Uterus (tissue), 2 donors: ENCODE data around the gene VCL.

Experiments used
- POLR2A ChIP-seq, 2 donors: fragments of 450-650 bp; IDR thresholded peaks; one replicate each; pipeline ENCODE4 v1.6.1; 2016; ENCODE audit warnings: antibody characterized with exemption in 2 of 2, mild to moderate bottlenecking in 1 of 2, moderate library complexity in 1 of 2
- TF ChIP-seq, protein P1 (sequence below), 4 experiments: fragments of 200-600 bp in 2 of 4; fragments of 450-650 bp in 2 of 4; sonication (generic) in 2 of 4; IDR thresholded peaks; one replicate each; pipeline ENCODE4 v1.5.1; 2016 to 2019; ENCODE audit warnings: antibody characterized with exemption in 4 of 4, mild to moderate bottlenecking in 2 of 4, moderate library complexity in 1 of 4

DNA sequence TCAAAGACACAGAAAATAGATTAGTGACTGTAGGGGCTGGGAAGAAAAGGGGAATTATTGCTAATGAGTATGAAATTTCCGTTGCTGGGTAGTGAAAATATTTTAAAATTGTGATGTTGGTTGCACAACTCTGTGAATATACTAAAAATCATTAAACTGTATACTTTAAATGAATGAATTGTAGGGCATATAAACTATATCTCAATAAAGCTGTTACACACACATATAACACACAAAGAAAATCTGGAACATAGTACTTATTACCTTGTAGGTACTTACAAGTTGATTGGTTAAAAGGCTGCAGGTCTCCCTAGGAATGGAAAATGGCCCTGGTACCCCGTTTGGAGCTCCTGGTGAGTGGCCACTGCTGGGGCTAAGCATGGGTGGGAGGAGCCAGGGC, 27.1 kb upstream of the VCL start:
- TF ChIP-seq, protein P1, sequence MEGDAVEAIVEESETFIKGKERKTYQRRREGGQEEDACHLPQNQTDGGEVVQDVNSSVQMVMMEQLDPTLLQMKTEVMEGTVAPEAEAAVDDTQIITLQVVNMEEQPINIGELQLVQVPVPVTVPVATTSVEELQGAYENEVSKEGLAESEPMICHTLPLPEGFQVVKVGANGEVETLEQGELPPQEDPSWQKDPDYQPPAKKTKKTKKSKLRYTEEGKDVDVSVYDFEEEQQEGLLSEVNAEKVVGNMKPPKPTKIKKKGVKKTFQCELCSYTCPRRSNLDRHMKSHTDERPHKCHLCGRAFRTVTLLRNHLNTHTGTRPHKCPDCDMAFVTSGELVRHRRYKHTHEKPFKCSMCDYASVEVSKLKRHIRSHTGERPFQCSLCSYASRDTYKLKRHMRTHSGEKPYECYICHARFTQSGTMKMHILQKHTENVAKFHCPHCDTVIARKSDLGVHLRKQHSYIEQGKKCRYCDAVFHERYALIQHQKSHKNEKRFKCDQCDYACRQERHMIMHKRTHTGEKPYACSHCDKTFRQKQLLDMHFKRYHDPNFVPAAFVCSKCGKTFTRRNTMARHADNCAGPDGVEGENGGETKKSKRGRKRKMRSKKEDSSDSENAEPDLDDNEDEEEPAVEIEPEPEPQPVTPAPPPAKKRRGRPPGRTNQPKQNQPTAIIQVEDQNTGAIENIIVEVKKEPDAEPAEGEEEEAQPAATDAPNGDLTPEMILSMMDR (IDR thresholded peaks at IDR 0.05) = no peak
- no peak for TF ChIP-seq POLR2A (IDR thresholded peaks at IDR 0.05)
